Activated T-cell treated with anti-CD3 and anti-CD28 coated beads, Interleukin-2, amount 50 U/mL, for 24 hours (primary cell): ENCODE data around the gene CD40.

Source experiments
- DNase-seq: peaks from one replicate; pipeline ENCODE4 v3.0.0-alpha.2; 2020
- H3K27ac Mint-ChIP-seq: 2 replicates; pipeline ENCODE4 v1.8.0; 2020; ENCODE audit warnings: mild to moderate bottlenecking, mixed read lengths
- H3K27me3 Mint-ChIP-seq: 2 replicates; pipeline ENCODE4 v1.8.0; 2020; ENCODE audit warnings: mixed read lengths
- H3K36me3 Mint-ChIP-seq: 2 replicates; pipeline ENCODE4 v1.8.0; 2020; ENCODE audit warnings: low read depth, mixed read lengths
- H3K4me1 Mint-ChIP-seq: 2 replicates; pipeline ENCODE4 v1.8.0; 2020; ENCODE audit warnings: low read depth, mixed read lengths
- H3K4me3 Mint-ChIP-seq: 2 replicates; pipeline ENCODE4 v1.8.0; 2020; ENCODE audit warnings: mild to moderate bottlenecking, moderate library complexity, mixed read lengths
- H3K9me3 Mint-ChIP-seq: 2 replicates; pipeline ENCODE4 v1.8.0; 2020; ENCODE audit warnings: mixed read lengths

The CD40 gene

DNA sequence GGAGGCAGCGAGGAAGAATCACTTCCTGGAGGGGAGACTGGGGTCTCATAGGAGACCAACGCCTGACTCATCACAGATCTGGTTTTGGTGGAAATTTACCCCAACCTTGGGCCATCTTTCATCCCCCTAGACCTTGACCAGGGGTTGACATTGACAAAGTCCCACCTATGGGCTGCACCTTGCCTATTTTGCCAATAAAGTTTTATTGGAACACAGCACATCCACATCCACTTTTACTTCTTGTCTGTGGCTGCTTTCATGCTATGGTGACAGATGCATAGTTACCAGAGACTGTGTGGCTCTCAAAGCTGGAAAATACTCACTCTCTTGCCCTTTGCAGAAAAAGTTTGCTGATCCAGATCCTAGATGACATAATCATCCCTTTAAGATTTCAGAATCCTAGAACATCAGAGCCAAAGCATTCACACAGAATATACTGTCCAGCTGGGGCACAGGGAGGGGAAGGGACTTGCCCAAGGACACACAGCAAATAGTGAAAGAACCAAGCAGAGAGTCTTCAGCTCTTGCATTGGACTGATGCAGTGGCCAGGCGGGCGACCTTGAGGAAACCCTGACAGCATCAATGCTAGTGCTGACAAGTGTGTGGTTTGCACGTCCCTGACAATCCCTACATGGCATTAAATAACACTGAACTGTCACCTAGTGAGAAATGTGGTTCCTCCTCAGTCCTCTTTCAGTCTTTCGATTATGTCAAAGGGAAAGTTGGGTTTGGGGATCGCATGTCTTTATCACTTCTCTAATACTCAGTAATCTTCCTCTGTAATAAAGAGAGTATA lies 41.2 kb downstream of the CD40 start:
- no peaks in the 10 kb centered on the region for H3K36me3 Mint-ChIP-seq
- no peaks in the 10 kb centered on the region for H3K9me3 Mint-ChIP-seq

DNA sequence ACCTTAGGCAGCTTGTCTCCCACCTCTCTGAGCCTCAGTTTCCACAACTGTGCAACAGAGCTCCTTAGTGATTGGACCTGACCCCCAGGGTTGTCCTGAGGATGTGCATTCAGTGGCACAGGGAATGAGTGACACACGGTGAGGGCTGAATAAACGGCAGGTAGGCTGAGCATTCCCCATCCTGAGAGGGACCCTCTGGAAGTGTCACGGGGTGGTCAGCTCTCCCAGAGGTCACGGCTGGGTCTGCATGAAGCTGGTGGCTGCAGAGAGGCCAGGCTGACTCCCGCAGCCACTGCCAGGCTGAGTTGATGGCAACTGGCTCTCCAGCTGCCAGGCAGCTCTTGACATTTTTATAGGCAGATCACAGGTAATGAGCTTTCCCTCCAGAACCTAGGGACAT lies 42.5 kb downstream of the CD40 start:
- no peaks in the 10 kb centered on the region for H3K36me3 Mint-ChIP-seq
- no peak overlapping the region for H3K27ac Mint-ChIP-seq
- H3K27me3 Mint-ChIP-seq, result peaks cover 24% of the 10 kb centered on the region
- no peak overlapping the region for H3K4me3 Mint-ChIP-seq
- no peak for DNase-seq
- H3K4me1 Mint-ChIP-seq, result no peaks in the 10 kb centered on the region
- no peaks in the 10 kb centered on the region for H3K9me3 Mint-ChIP-seq

More for the DNA sequence above, 41.2 kb downstream of the CD40 start:
- Mint-ChIP-seq H3K4me1 (no peaks in the 10 kb centered on the region), H3K27me3 (peaks cover 23% of the 10 kb centered on the region), H3K27ac (no peak overlapping the region), H3K4me3 (no peak overlapping the region)
- DNase-seq, result no peak

DNA sequence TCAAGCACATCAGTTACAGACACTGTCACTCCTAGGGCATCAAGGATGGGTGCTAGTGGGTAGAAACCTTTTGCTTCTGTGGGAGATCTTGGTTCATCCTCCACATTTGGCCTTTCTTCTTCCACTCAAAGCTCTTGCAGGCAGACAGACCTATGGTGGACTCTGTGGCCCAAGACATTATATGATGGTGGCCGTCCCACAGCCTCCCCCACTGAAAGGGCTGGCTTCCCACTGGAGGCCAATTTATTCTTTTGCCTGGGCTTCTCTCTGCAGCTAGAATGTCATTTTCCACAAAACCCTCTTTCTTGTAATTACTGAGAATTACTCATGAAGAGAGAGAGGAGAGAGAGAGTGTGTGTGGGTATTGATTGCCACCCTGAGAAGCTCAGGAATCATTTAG lies 43.8 kb downstream of the CD40 start:
- Mint-ChIP-seq H3K9me3 (no peaks in the 10 kb centered on the region), H3K27me3 (peaks cover 25% of the 10 kb centered on the region), H3K36me3 (no peaks in the 10 kb centered on the region), H3K4me3 (no peak overlapping the region), H3K4me1 (no peaks in the 10 kb centered on the region), H3K27ac (no peak overlapping the region)
- no peak for DNase-seq

DNA sequence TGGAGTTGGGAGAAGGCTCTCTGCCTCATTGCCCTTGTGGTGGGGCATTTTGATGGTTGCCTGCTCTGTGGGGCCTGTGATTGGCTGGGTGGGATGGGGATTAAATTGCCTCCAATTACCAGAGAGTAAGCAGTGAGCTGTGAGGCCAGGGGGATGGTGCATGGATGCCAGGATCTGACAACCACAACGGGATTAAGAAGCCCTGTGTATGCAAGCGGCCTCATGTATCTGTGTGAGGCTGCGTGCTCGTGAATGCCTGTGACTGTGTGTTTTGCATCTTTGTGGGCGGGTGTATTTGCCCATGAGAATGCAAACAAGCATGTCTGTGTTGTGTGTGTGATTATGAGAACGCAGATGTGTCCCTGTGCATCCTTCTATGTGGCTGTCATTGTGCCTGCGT lies 46.1 kb downstream of the CD40 start:
- peaks cover 17% of the 10 kb centered on the region for H3K27me3 Mint-ChIP-seq
- H3K4me3 Mint-ChIP-seq, result no peak overlapping the region
- no peaks in the 10 kb centered on the region for H3K9me3 Mint-ChIP-seq
- H3K36me3 Mint-ChIP-seq, result no peaks in the 10 kb centered on the region
- DNase-seq, result no peak
- H3K4me1 Mint-ChIP-seq, result no peaks in the 10 kb centered on the region
- H3K27ac Mint-ChIP-seq, result no peak overlapping the region

DNA sequence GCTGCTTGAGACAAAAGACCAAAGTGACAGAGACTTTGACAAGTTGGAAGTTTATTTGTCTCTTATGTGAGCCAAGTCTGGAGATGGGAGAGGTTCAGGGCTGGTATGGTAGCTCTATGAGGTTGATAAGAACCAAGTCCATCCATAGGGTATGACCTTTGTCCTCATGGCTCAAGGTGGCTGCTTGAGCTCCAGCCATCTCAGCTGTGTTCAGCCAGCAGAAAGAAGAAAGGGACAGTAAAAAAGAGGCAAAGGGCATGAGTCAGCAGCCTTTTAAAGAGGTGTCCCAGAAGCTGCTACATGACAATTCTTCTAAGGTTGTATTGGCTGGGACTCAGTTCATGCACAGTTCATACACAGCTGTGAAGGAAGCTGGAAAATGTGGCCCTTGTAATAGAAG lies 49.0 kb downstream of the CD40 start:
- DNase-seq, result no peak
- Mint-ChIP-seq H3K36me3 (no peaks in the 10 kb centered on the region), H3K9me3 (no peaks in the 10 kb centered on the region), H3K4me3 (no peak overlapping the region), H3K27me3 (peaks cover 23% of the 10 kb centered on the region), H3K4me1 (no peaks in the 10 kb centered on the region), H3K27ac (no peak overlapping the region)

DNA sequence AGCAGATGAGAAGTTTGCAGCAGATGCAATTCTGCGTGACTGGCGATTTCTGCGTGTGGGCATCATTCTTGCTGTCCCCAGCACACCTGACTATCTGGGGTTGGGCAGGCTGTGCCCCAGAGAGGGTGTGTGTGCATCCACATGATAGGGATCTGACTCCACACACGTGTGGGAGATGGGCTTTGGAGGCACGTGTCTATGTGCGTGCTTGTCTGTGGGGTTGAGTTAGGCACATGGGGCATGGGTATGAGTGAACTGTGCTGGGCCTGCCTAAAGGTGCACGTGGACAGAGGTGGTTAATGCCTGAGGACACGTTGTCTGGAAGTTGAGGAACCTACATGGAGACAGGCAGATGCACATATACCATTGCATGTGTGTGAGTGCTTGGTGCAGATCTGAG lies 50.3 kb downstream of the CD40 start:
- Mint-ChIP-seq H3K27ac (no peak overlapping the region), H3K4me3 (no peak overlapping the region), H3K27me3 (peaks cover 32% of the 10 kb centered on the region), H3K36me3 (no peaks in the 10 kb centered on the region), H3K4me1 (no peaks in the 10 kb centered on the region), H3K9me3 (no peaks in the 10 kb centered on the region)
- DNase-seq, result no peak

DNA sequence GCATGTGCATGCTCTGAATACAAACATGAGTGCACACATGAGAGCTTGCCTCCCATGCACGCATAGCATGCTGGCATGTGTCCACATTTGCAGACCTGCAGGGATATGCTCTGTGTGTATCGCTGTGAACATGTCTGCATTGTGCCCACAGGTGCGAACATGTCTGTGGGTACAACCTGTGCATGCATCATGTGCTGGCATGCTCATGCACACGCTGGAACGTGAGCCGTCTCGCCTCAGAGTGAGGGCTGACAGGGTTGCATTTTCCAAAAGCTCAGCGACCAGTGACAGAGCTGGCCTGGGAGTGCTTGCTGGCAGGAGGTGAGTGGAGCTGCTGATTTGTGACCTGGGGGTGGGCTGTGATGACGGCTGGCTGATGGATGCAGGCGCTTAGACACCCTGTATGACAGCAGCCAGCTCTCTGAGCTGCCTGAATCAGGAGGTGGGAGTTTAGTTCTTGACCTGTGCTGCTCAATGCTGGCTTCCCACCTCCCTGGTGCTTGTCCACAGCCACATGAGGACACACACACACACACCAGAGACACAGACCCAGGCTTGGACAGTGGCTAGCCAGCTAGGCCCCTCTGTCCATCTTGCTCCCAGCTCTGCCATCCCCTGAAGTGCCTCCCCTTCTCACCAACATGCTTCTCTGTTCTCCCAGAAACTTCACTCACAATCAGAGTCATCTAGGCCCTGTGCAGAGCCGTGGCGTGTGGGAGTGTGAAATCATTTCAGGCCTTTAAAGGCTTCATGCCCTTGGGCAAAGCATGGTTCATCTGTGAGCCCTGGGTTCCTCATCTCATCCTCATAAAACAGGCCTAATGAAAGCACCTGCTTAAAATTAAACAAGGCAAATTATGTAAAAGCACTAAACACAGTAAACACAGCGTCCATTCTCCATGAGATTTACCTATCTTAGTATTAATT lies 51.4 kb downstream of the CD40 start:
- Mint-ChIP-seq H3K4me3 (no peak overlapping the region), H3K27me3 (peaks cover 32% of the 10 kb centered on the region), H3K9me3 (no peaks in the 10 kb centered on the region), H3K36me3 (no peaks in the 10 kb centered on the region), H3K27ac (no peak overlapping the region), H3K4me1 (no peaks in the 10 kb centered on the region)
- DNase-seq, result no peak

DNA sequence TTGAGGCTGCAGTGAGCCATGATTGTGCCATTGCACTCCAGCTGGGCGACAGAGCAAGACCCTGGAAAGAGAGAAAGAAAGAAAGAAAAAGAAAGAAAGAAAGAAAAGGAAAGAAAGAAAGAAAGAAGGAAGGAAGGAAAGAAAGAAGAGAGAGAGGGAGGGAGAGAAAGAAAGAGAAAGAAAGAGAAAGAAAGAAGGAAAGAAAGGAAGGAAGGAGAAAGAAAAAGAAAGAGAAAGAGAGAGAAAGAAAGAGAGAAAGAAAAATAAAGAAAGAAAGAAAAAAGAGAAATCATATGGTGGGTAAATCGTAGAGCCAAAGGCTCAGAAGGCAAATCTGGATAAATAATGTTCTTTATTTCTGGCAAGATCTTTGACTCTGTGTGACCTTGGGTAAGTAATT lies 53.4 kb downstream of the CD40 start:
- H3K9me3 Mint-ChIP-seq, result no peaks in the 10 kb centered on the region
- H3K27me3 Mint-ChIP-seq, result peaks cover 47% of the 10 kb centered on the region
- H3K4me3 Mint-ChIP-seq, result no peak overlapping the region
- no peak overlapping the region for H3K27ac Mint-ChIP-seq
- DNase-seq, result no peak
- no peaks in the 10 kb centered on the region for H3K36me3 Mint-ChIP-seq
- H3K4me1 Mint-ChIP-seq, result peaks cover 1% of the 10 kb centered on the region

DNA sequence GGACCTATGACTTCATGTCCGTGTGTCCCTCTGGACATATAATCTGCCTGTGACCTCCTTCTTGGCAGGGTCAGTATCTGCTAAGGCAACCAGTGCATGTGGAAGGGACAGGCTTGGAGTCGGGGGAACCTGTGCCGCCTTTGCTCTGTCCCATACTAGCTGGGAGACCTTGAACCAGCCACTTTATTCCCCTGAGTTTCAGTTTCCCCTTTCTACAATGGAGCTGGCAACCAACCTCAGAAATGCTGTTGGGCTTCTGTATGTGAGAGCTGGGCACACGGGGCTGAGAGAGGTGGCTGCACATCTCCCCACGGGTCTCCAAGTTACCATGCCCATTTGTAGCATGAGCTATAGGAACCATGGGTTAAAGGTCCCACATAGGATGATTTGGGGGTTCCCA lies 53.8 kb downstream of the CD40 start:
- H3K4me3 Mint-ChIP-seq, result no peak overlapping the region
- H3K36me3 Mint-ChIP-seq, result no peaks in the 10 kb centered on the region
- H3K27me3 Mint-ChIP-seq, result peaks cover 48% of the 10 kb centered on the region
- no peaks in the 10 kb centered on the region for H3K9me3 Mint-ChIP-seq
- no peak for DNase-seq
- no peak overlapping the region for H3K27ac Mint-ChIP-seq
- peaks cover 1% of the 10 kb centered on the region for H3K4me1 Mint-ChIP-seq

DNA sequence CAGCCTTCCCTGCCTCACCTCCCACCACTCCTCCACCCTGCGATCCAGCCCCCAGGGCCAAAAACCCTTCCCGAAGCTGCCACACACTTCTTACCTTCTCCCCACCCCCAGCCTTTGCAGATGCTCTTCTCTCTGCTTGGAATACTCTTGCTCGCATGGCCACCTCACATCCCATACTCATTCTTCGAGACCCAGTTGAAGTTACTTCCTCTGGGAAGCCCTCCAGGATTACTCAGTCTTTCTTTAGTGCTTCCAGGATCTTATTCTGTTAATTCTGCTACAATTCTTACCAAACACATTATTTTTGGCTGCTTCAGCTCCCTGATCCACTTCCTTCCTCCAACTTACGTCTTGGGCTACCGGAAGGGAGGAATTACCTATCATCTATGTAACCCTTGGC lies 54.3 kb downstream of the CD40 start:
- H3K36me3 Mint-ChIP-seq, result no peaks in the 10 kb centered on the region
- H3K4me3 Mint-ChIP-seq, result no peak overlapping the region
- H3K4me1 Mint-ChIP-seq, result peaks cover 1% of the 10 kb centered on the region
- H3K27me3 Mint-ChIP-seq, result peaks cover 48% of the 10 kb centered on the region
- no peak overlapping the region for H3K27ac Mint-ChIP-seq
- no peak for DNase-seq
- H3K9me3 Mint-ChIP-seq, result no peaks in the 10 kb centered on the region

DNA sequence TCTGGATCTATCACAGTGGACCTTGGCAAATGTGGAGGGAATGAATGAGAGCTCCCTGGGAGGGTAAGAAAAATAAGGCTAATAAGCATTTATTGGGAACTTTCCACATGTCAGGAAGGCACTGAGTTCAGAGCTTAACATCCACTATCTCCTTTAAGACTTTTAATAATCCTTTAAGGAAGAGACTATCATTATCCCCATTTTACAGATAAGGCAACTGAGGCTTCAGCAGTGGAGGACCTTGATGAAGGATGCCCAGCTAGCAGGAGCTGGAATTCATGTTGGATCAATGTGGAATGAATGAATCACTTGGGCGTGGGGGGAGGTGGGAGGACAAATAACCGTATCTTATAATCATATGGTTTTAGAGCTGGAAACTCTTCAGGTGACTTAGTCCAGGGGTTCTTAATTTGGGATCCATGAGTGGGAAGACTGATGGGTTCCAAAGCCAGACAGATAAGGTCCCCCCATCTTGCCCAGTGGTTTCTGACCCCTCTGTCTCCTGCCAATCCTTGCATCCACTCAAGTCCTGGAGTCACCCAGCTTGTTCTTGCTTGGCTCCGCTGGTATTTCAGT lies 54.9 kb downstream of the CD40 start:
- no peak for DNase-seq
- Mint-ChIP-seq H3K36me3 (no peaks in the 10 kb centered on the region), H3K9me3 (no peaks in the 10 kb centered on the region), H3K27me3 (peaks cover 54% of the 10 kb centered on the region), H3K4me3 (no peak overlapping the region), H3K4me1 (peaks cover 1% of the 10 kb centered on the region), H3K27ac (no peak overlapping the region)

DNA sequence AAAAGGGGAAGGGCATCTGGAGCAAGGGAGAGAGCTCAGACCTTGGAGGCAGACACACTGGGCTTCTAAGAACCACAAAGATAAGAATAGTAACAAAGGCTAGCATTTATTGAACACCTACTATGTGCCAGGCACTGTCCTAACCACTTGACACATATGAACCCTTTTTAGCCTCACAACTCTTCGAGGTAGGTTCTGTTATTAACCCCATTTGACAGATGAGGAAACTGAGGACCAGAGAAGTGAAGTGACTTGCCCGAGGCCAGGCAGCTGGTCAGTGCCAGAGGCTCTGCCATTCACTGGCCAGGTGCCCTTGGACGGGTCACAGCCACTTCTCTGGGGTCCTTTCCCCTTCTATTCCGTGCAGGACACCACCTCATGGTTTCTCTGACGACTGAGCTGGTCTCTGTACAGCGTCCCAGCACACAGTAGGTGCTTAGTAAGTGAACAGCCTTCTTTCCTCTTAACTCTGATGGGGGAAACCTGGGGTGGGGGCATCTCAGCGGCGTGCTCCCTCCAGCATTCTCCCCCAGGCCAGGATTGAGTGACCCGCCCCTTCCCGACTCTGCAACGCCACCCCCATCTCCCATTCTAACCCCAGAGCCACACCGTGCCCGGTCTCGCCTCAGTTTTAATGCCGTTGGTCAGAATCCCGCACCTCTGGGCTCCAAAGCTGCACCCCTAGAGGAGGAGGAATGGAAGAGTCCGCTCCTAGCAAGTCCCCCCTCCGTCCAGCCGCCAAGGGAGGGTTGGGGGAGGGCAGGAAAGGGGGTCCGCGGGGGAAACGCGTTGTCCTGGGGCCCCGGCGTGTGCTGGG lies 55.7 kb downstream of the CD40 start:
- Mint-ChIP-seq H3K9me3 (no peaks in the 10 kb centered on the region), H3K27ac (no peak overlapping the region), H3K4me1 (peaks cover 1% of the 10 kb centered on the region), H3K36me3 (no peaks in the 10 kb centered on the region), H3K4me3 (no peak overlapping the region), H3K27me3 (peaks cover 61% of the 10 kb centered on the region)
- no peak for DNase-seq

DNA sequence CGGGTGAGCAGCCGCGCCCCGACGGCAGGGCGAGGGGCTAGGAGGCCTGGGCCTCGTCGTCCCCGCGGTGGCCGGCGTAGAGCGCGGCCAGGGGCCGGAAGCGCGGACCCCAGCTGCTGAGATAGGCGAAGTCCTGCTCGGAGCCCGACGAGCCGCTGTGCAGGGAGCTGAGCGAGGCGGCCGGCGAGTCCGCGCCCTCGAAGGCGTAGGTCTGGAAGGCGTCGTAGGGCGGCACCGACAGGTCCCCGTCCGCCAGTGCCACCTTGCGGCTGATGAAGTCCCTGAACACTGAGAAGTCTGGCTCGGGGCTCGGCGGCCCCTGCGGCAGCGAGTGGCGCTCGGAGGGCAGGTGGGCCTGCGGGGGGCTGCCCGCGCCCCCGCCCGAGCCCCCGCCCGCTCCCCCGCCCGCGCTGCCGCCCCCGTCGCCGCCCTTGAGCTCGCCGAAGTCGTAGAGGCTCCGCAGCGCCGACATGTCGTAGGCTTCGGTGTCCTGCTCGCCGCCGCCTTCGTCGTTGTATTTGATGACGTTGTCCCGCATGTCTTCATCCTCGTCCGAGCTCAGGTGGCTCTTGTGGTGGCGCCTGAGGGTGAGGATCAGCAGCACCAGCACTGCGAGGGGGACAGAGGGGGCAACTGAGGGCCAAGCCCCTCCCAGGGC lies 56.5 kb downstream of the CD40 start:
- Mint-ChIP-seq H3K27me3 (peaks cover 64% of the 10 kb centered on the region), H3K4me3 (no peak overlapping the region), H3K36me3 (no peaks in the 10 kb centered on the region), H3K27ac (no peak overlapping the region), H3K9me3 (no peaks in the 10 kb centered on the region), H3K4me1 (peaks cover 1% of the 10 kb centered on the region)
- peak; percentile 82 for DNase-seq

DNA sequence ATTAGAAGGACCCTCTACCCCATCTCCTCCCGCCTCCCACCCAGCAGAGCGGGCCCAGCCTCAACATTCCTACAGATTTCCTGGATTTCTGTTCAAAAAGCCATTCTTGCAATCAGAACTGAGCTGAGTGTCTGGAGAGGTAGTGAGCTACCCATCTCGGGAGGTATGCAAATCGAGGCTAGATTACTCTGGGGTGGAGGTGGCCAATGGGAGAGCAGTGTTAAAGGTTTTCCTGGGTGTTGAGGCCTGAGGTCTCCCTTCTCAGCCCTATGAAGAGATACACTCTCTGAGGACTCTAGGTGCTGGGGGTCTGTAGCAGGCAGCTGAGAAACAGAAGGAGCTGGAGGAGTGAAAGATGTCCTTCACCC lies 57.0 kb downstream of the CD40 start:
- no peaks in the 10 kb centered on the region for H3K36me3 Mint-ChIP-seq
- H3K4me3 Mint-ChIP-seq, result no peak overlapping the region
- peaks cover 1% of the 10 kb centered on the region for H3K4me1 Mint-ChIP-seq
- H3K27ac Mint-ChIP-seq, result no peak overlapping the region
- peaks cover 64% of the 10 kb centered on the region for H3K27me3 Mint-ChIP-seq
- DNase-seq, result no peak
- H3K9me3 Mint-ChIP-seq, result no peaks in the 10 kb centered on the region
